GM18858 (cell line): ENCODE results near the gene DPM3.
"Not testable (repeated sequence)": the region's sequence is repeated elsewhere in the genome, so short reads cannot be mapped to it uniquely, and the experiment has no call there.

Experiments
- ATAC-seq: cut with Tn5 transposase; IDR thresholded peaks from one replicate; pipeline ENCODE4 v1.9.1; 2021; ENCODE audit not compliant: unreplicated experiment

The DPM3 gene

GRCh38 chr1:155175927-155176371, 35.6 kb upstream of the DPM3 start:
- ATAC-seq, result no peak

GRCh38 chr1:155175281-155175926, 35.1 kb upstream of the DPM3 start:
- ATAC-seq, result no peak

GRCh38 chr1:155174324-155175280, 34.3 kb upstream of the DPM3 start:
- no peak for ATAC-seq

- no peak for ATAC-seq
Measured at GRCh38 chr1:155173478-155174323, 33.4 kb upstream of the DPM3 start, which contains the start of gene TRIM46. Gene TRIM46 (plus strand): TSS chr1:155173849. CDS start chr1:155173967, 118 bp downstream.

- peak; percentile 55 for ATAC-seq
Measured at GRCh38 chr1:155172732-155173477, 32.6 kb upstream of the DPM3 start, which contains the start of gene KRTCAP2. Gene KRTCAP2 (minus strand): TSS chr1:155173304. CDS start chr1:155173224, 80 bp downstream.

- ATAC-seq, result no peak
Measured at GRCh38 chr1:155171836-155172731, 31.8 kb upstream of the DPM3 start.

GRCh38 chr1:155170806-155171205, 30.5 kb upstream of the DPM3 start:
- no peak for ATAC-seq

GRCh38 chr1:155170101-155170785, 29.9 kb upstream of the DPM3 start:
- ATAC-seq, result no peak

- ATAC-seq, result no peak
Measured at GRCh38 chr1:155169541-155169940, 29.2 kb upstream of the DPM3 start.

GRCh38 chr1:155168456-155169210, 28.3 kb upstream of the DPM3 start:
- ATAC-seq, result no peak

GRCh38 chr1:155168105-155168445, 27.7 kb upstream of the DPM3 start:
- ATAC-seq, result not testable (repeated sequence)

GRCh38 chr1:155167166-155168104, 27.1 kb upstream of the DPM3 start:
- no peak for ATAC-seq

GRCh38 chr1:155166471-155167165, 26.3 kb upstream of the DPM3 start:
- no peak for ATAC-seq

- no peak for ATAC-seq
Measured at GRCh38 chr1:155166051-155166470, 25.7 kb upstream of the DPM3 start.

GRCh38 chr1:155164625-155165024, 24.3 kb upstream of the DPM3 start:
- ATAC-seq, result not testable (repeated sequence)

- ATAC-seq, result not testable (repeated sequence)
Measured at GRCh38 chr1:155163785-155164184, 23.5 kb upstream of the DPM3 start.
